IMR-90 (cell line): ENCODE results near the gene TFIP11. TPM values are rescaled to one million over a fixed set of nuclear protein-coding genes. Genes with fewer than 3 reads are reported as not detected.

Experiments used
- ATAC-seq: fragments of 200-7000 bp; cut with Tn5 transposase; 2 replicates; pipeline ENCODE4 v1.9.1; 2020; ENCODE audit warnings: low read depth, mild to moderate bottlenecking, moderate library complexity
- BruUV-seq: library from RNA; stranded (reverse); fragments of 400-500 nt; replicated peaks from 2 replicates; lab custom pipeline; 2021; lab: Mats Ljungman, UMichigan
- CTCF ChIA-PET: fragments of 300-600 bp; formaldehyde crosslinking; extraction: SDS; loops from one replicate; lab custom pipeline; 2021; ENCODE audit warnings: antibody characterized with exemption; lab: Yijun Ruan, JAX
- POLR2A ChIA-PET: fragments of 300-600 bp; sonication (Branson Sonifier 250); formaldehyde crosslinking; loops from one replicate; lab custom pipeline; 2022; ENCODE audit warnings: antibody characterized with exemption; ENCODE audit not compliant: unreplicated experiment; lab: Charles Lee
- DNase-seq: peaks from one replicate; pipeline ENCODE4 v3.0.0; 2013
- H2AFZ ChIP-seq: replicated peaks from 2 replicates; pipeline ENCODE3; 2013; ENCODE audit warnings: low read length, mild to moderate bottlenecking; ENCODE audit not compliant: poor library complexity
- H2AK5ac ChIP-seq: 2 replicates; pipeline ENCODE4 v1.6.1; 2013; ENCODE audit warnings: low read depth, low read length, inconsistent platforms
- H2AK9ac ChIP-seq: replicated peaks from 2 replicates; pipeline ENCODE3; 2013; ENCODE audit warnings: mild to moderate bottlenecking, low read depth, low read length, moderate library complexity; ENCODE audit not compliant: poor library complexity
- H2BK120ac ChIP-seq: 2 replicates; pipeline ENCODE4 v1.6.1; 2013; ENCODE audit warnings: low read depth, low read length, inconsistent platforms
- H2BK15ac ChIP-seq: 3 replicates; pipeline ENCODE4 v1.6.1; 2013; ENCODE audit warnings: low read depth, low read length, inconsistent platforms
- H2BK20ac ChIP-seq: 2 replicates; pipeline ENCODE4 v1.6.1; 2013; ENCODE audit warnings: low read depth, mild to moderate bottlenecking, inconsistent platforms, low read length, moderate library complexity
- H2BK5ac ChIP-seq: 2 replicates; pipeline ENCODE4 v1.6.1; 2013; ENCODE audit warnings: mild to moderate bottlenecking, low read depth, low read length, inconsistent platforms; ENCODE audit not compliant: poor library complexity, severe bottlenecking
- H3K14ac ChIP-seq: replicated peaks from 2 replicates; pipeline ENCODE4 v1.6.1; 2013; ENCODE audit warnings: low read depth, low read length, inconsistent platforms
- H3K18ac ChIP-seq: 2 replicates; pipeline ENCODE4 v1.6.1; 2013; ENCODE audit warnings: low read depth, low read length, control low read depth
- H3K23ac ChIP-seq: 2 replicates; pipeline ENCODE4 v1.6.1; 2013; ENCODE audit warnings: low read depth, low read length, inconsistent platforms
- H3K27ac ChIP-seq: 2 replicates; pipeline ENCODE4 v1.5.1; 2013; ENCODE audit warnings: mild to moderate bottlenecking, control low read depth, low read length; ENCODE audit not compliant: insufficient read depth
- H3K27me3 ChIP-seq: 2 replicates; pipeline ENCODE4 v1.6.1; 2013; ENCODE audit warnings: low read length; ENCODE audit not compliant: control insufficient read depth, insufficient read depth
- H3K36me3 ChIP-seq: 2 replicates; pipeline ENCODE4 v1.6.1; 2013; ENCODE audit warnings: low read length, mixed read lengths; ENCODE audit not compliant: control insufficient read depth, insufficient read depth
- H3K4ac ChIP-seq: 2 replicates; pipeline ENCODE4 v1.6.1; 2013; ENCODE audit warnings: low read depth, low read length, inconsistent platforms
- H3K4me1 ChIP-seq: 2 replicates; pipeline ENCODE4 v1.6.1; 2013; ENCODE audit warnings: low read length, mixed read lengths; ENCODE audit not compliant: control insufficient read depth, insufficient read depth
- H3K4me2 ChIP-seq: 2 replicates; pipeline ENCODE4 v1.6.1; 2013; ENCODE audit warnings: low read depth, mild to moderate bottlenecking, control low read depth, low read length, moderate library complexity
- H3K4me3 ChIP-seq: 2 replicates; pipeline ENCODE4 v1.5.1; 2013; ENCODE audit warnings: low read depth, mild to moderate bottlenecking, control low read depth, low read length, moderate library complexity; ENCODE audit not compliant: insufficient read depth
- H3K56ac ChIP-seq: 2 replicates; pipeline ENCODE4 v1.6.1; 2013; ENCODE audit warnings: low read length, inconsistent platforms; ENCODE audit not compliant: insufficient read depth; ENCODE audit errors: extremely low read depth
- H3K79me1 ChIP-seq, 2 experiments: 2 replicates each; pipeline ENCODE4 v1.6.1; 2013; ENCODE audit warnings: low read length in 2 of 2, inconsistent platforms in 1 of 2, low read depth in 1 of 2
- H3K9ac ChIP-seq: 2 replicates; pipeline ENCODE4 v1.6.1; 2013; ENCODE audit warnings: low read depth, low read length, control low read depth
- H3K9me1 ChIP-seq: 2 replicates; pipeline ENCODE4 v1.6.1; 2013; ENCODE audit warnings: low read length, inconsistent platforms; ENCODE audit not compliant: insufficient read depth
- H3K9me3 ChIP-seq: 2 replicates; pipeline ENCODE4 v1.6.1; 2013; ENCODE audit warnings: low read length; ENCODE audit not compliant: control insufficient read depth, insufficient read depth
- H4K20me1 ChIP-seq: 2 replicates; pipeline ENCODE4 v1.6.1; 2013; ENCODE audit warnings: low read length, inconsistent platforms; ENCODE audit not compliant: insufficient read depth
- H4K5ac ChIP-seq: 2 replicates; pipeline ENCODE4 v1.6.1; 2013; ENCODE audit warnings: mild to moderate bottlenecking, low read depth, low read length, control low read depth
- H4K8ac ChIP-seq, 2 experiments: 2 replicates each; pipeline ENCODE4 v1.6.1; 2013; ENCODE audit warnings: low read depth in 2 of 2, low read length in 2 of 2, control low read depth in 1 of 2, inconsistent platforms in 1 of 2
- H4K91ac ChIP-seq: 2 replicates; pipeline ENCODE4 v1.6.1; 2013; ENCODE audit warnings: low read depth, low read length, inconsistent platforms; ENCODE audit not compliant: insufficient read depth
- FOS ChIP-seq: fragments of 150-350 bp; IDR thresholded peaks from 2 replicates; pipeline ENCODE4 v1.6.1; 2016; ENCODE audit warnings: low read depth, low read length
- NFE2L2 ChIP-seq: fragments of 150-350 bp; IDR thresholded peaks from 2 replicates; pipeline ENCODE4 v1.6.1; 2016; ENCODE audit warnings: low read depth, mild to moderate bottlenecking, low read length
- RCOR1 ChIP-seq: IDR thresholded peaks from 2 replicates; pipeline ENCODE4 v1.6.1; 2012; ENCODE audit warnings: mild to moderate bottlenecking, low read length, improper control_type of control experiment; ENCODE audit not compliant: insufficient replicate concordance
- RFX5 ChIP-seq: IDR thresholded peaks from 2 replicates; pipeline ENCODE4 v1.8.0; 2012; ENCODE audit warnings: low read depth, mild to moderate bottlenecking, low read length, moderate library complexity
- SMC3 ChIP-seq: fragments of 150-350 bp; IDR thresholded peaks from 2 replicates; pipeline ENCODE4 v1.6.1; 2016; ENCODE audit warnings: low read depth, mild to moderate bottlenecking, antibody characterized with exemption, low read length, moderate library complexity
- WGBS, 2 experiments: methylation state at CpG; one replicate each; pipeline versions ENCODE4 v1.1.5 to v1.1.7; 2013; ENCODE audit warnings: missing lambda C conversion rate in 2 of 2; ENCODE audit not compliant: insufficient read length in 1 of 2; ENCODE audit errors: extremely low coverage in 2 of 2; 5-methylcytosine and 5-hydroxymethylcytosine counted together
- dilution Hi-C: fragments of 300-500 bp; cut with HindIII; formaldehyde crosslinking; loops from one replicate; pipeline ENCODE4 v1.14.3; 2018; ENCODE audit warnings: low sequenced_read_pairs; ENCODE audit not compliant: unreplicated experiment
- in situ Hi-C: fragments of 300-500 bp; cut with MboI; formaldehyde crosslinking; loops from 3 replicates; pipeline ENCODE4 v1.14.3; 2019; ENCODE audit warnings: low sequenced_read_pairs, inconsistent platforms, mixed read lengths
- intact Hi-C: fragments of 100-400 bp; cut with micrococcal nuclease; formaldehyde crosslinking; loops from 2 replicates; pipeline ENCODE4 v1.10.0; 2022
- polyA plus RNA-seq, 3 experiments: library from polyadenylated mRNA; depleted of rRNA; stranded (reverse); fragments of >200 nt; gene quantifications; 2 replicates each; pipeline ENCODE4 v1.2.3, GENCODE V29; 2012; ENCODE audit warnings: low replicate concordance in 1 of 3
- total RNA-seq: library from RNA; depleted of rRNA; stranded (reverse); fragments of >200 nt; gene quantifications from 2 replicates; pipeline ENCODE4 v1.2.3, GENCODE V29; 2012

The TFIP11 gene
- total and polyA plus RNA-seq, 2 of the 4 experiments (the other 2 are of a cell fraction): 22.5 to 43.2 TPM

DNA sequence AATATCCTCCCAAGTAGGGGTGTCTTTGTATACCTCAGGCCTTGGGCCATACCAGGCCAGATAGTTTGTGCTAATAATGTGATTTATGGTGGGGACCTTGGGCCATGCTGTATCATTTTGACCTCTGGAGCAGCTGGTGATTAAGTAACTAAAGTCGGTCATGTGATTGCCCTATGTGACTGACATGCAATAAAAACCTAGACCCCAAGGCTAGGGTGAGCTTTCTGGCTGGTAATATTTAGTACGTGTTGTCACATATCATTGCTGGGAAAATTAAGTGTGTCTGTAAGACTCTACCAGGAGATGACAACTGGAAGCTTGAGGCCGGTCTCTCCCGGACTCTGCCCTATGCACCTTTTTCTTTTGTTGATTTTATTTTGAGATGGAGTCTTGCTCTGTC lies 12.6 kb upstream of the TFIP11 start:
- no peak for TF ChIP-seq SMC3
- no peak for TF ChIP-seq NFE2L2
- TF ChIP-seq RCOR1: no peak
- no peak for TF ChIP-seq FOS
- no peak for TF ChIP-seq RFX5
- CTCF ChIA-PET: no interaction called here

More for the DNA sequence above, 12.6 kb upstream of the TFIP11 start:
- no peak overlapping the region for H3K9ac ChIP-seq
- H2BK20ac ChIP-seq: no peak overlapping the region
- no peak overlapping the region for H3K56ac ChIP-seq
- H2AK9ac ChIP-seq: no peak overlapping the region
- H2AK5ac ChIP-seq: no peak overlapping the region
- intact Hi-C loops (no loop called here), dilution Hi-C loops (no loop called here), in situ Hi-C loops (no loop called here)
- H4K91ac ChIP-seq: no peak overlapping the region
- no peak overlapping the region for H3K14ac ChIP-seq
- H3K4ac ChIP-seq: no peak overlapping the region
- DNase-seq (no peak), ATAC-seq (no peak)
- POLR2A ChIA-PET: no interaction called here
- no peak overlapping the region for H2BK15ac ChIP-seq
- H2AFZ ChIP-seq: no peak overlapping the region
- no peaks in the 10 kb centered on the region for H3K4me1 ChIP-seq
- no CpG with 5 or more reads among the region's 4 CpGs for WGBS, 2 experiments
- BruUV-seq: no TSS peak
- H2BK5ac ChIP-seq: no peak overlapping the region
- H3K36me3 ChIP-seq: peaks cover 14% of the 10 kb centered on the region
- no peak overlapping the region for H2BK120ac ChIP-seq
- no peak overlapping the region for H4K5ac ChIP-seq
- no peak overlapping the region for H3K4me3 ChIP-seq
- H3K9me3 ChIP-seq: no peaks in the 10 kb centered on the region
- peaks cover 0 to 7% of the 10 kb centered on the region in 2 experiments; a peak in 2 of 4 replicates for H3K79me1 ChIP-seq
- no peak overlapping the region for H3K27ac ChIP-seq
- H3K23ac ChIP-seq: no peak overlapping the region
- no peak overlapping the region for H3K18ac ChIP-seq
- no peak overlapping the region for H4K8ac ChIP-seq
- H3K4me2 ChIP-seq: no peak overlapping the region
- no peaks in the 10 kb centered on the region for H3K27me3 ChIP-seq
- no peaks in the 10 kb centered on the region for H4K20me1 ChIP-seq
- peaks cover 3% of the 10 kb centered on the region; the same call in 1 of the 2 replicates for H3K9me1 ChIP-seq
